Diencephalon (tissue), 1 donor: ENCODE results near the gene ERFL. TPM values are rescaled to one million over a fixed set of nuclear protein-coding genes. Genes with fewer than 3 reads are reported as not detected.

Experiments
- small RNA-seq: library from RNA; depleted of rRNA; stranded (forward); fragments of <200 nt; gene quantifications from one replicate; pipeline ENCODE3, GENCODE V24; 2014
- total RNA-seq: library from RNA; depleted of rRNA; stranded (reverse); fragments of >200 nt; gene quantifications from one replicate; pipeline ENCODE4 v1.2.3, GENCODE V29; 2014

ERFL gene
- 1.6 TPM for total RNA-seq

DNA sequence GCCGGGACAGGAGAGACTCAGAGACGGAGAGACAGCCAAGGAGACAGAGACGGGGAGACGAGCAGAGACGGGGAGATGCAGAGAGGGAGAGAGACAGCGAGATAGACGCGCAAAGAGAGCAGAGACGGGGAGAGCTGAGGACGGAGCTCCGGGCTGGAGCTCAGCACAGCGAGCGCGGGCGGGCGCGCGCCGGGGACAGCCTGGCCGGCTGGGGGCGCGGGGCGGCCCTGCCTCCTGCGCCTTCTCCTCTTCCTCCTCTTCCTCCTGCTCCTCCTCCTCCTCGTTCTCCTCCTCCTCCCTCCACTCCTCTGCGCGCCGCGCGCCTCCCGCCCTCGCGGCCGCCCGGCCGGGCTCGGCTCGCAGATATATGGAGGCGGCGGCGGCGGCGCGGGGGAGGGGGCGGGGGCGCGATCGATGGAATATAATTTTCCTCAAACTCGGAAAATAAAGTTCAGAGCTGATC is at the start of gene ERFL:
Gene ERFL, minus strand, starts transcription at position 229 of the 463 bp plus-strand sequence. CDS start 15,530 bp downstream, outside the sequence.

DNA sequence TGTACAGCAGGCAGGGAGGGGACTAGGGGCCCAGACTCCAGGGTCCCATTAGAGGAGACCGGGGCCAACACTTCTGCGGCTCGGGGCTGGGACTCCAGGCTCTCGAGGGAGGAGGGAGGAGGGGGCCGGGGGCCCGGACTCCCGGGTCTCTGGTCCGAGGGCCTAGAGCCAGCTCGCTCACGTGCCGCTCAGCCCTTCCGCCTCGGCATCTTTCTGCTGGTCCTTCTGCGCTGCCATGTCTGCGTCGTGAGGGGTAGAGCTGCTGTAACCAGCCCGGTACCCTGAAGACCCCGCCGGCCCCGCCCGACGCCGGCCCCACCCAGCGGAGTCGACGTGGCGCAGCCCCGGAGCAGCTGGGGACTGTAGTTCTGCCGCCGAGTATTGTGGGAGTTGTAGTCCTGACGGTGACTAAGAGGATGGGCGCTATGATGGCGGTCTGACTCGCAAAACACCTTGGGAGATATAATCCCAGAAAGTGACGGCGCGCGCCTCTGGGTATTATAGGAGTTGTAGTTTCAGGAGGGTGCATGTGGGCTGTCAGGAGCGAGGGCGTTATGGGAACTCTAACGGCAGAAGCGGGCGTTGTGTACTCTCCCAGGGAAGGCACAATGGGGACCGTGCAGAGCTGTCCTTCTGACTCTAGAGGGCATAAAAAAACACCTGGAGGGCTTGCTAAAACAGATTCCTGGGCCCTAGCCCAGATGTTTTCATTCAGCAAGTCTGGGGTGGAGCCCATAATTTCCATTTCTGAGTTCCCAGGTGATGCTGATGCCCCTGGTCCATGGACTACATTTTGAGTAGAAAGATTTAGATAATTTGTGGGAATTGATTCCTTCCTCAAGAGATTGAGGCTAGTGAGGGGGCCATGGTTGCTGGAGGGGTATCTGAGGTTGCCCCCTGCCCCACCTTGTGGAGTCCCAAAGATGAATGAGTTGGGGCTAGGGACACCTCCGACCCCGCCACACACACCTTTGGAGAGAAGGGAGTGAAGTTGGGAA is 31.1 kb upstream of the ERFL start, which contains the start of gene RABAC1:
Gene RABAC1, minus strand, starts transcription at position 266 of the 998 bp plus-strand sequence. Its CDS starts 29 bp downstream, at position 237.

DNA sequence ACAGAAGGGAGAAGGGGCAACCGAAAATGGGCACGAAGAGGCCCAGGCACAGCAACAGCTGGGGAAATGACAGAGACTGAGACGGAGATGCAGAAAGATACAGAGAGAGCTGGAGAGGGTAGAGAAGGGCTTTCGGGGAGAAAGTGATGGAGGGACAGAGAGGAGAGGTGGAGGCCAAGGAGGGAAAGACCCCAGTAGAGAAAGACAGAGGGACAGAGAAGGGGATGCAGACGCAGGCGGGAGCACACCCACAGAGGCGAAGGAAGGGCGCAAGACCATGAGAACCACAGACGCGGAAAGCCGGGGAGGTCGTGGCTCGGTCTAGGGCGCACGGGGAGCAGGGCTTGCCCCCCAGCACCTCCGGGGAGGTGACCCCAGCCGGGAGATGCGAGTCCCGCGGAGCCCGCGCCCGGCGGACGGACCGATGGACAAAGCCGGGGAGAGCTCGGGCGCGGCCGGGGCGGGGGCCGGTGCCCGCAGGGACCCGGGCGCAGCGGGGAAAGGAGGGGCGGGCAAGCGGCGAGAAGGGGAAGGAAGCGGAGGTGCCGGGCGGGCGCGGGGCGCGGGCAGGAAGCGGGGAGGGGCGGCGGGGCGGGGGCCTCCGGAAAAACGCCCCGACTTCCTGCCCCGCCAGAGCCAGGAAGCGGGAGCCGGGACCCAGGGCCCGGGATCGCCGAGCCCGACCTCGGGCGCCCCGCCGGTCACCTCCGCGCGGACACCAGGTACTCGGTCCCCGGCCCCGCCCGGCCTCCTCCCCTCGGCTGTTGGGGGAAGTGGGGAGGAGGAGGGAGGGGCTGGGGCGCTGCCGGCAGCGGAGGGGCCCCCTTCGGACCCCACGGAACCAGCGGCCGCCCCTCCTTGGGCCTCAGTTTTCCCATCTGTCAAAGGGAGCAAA is 45.4 kb downstream of the ERFL start, which contains the start of gene ARHGEF1:
Gene ARHGEF1, plus strand, starts transcription at position 617 of the 895 bp plus-strand sequence. CDS start 4,899 bp downstream, outside the sequence.

GRCh38 chr19:41876847-41877832 is 51.1 kb downstream of the ERFL start, which contains the start of gene CD79A:
TSS of gene CD79A (plus strand) at chr19:41877279. CDS start at chr19:41877305, 26 bp downstream.

GRCh38 chr19:41859618-41860418 is 68.4 kb downstream of the ERFL start, which contains the start of gene RPS19:
TSS of gene RPS19 (plus strand) at chr19:41860255. CDS start at chr19:41860775, 520 bp downstream.

Small RNA genes within 50 kb of the gene (small RNA-seq; reads per million reads assigned to genes)
- not detected for gene MIR6797

Other genes with a start within 250 kb of the ERFL start
- gene CEACAM7, start 240.2 kb downstream of the ERFL start, total RNA-seq = not detected
- not detected for gene CEACAM5, start 219.8 kb downstream of the ERFL start, total RNA-seq
- under 0.01 TPM for gene CEACAM6, start 172.9 kb downstream of the ERFL start, total RNA-seq
- not detected for gene CEACAM3, start 131.9 kb downstream of the ERFL start, total RNA-seq
- not detected for gene LYPD4, start 83.8 kb downstream of the ERFL start, total RNA-seq
- gene DMRTC2, start 83.4 kb downstream of the ERFL start, total RNA-seq = not detected
- 227 TPM for gene RPS19, start 68.2 kb downstream of the ERFL start, total RNA-seq
- not detected for gene CD79A, start 51.2 kb downstream of the ERFL start, total RNA-seq
- gene ARHGEF1, start 45.3 kb downstream of the ERFL start, total RNA-seq = 12.7 TPM
- gene RABAC1, start 30.9 kb upstream of the ERFL start, total RNA-seq = 116 TPM
- 423 TPM for gene ATP1A3, start 65.8 kb upstream of the ERFL start, total RNA-seq
- gene GRIK5, start 141.8 kb upstream of the ERFL start, total RNA-seq = 23.8 TPM
- 10.4 TPM for gene ZNF574, start 147.7 kb upstream of the ERFL start, total RNA-seq
- 5.5 TPM for gene POU2F2, start 204.0 kb upstream of the ERFL start, total RNA-seq